HG03342 (cell line): ENCODE measurements around the gene LIPG.

Source experiments
- ATAC-seq: cut with Tn5 transposase; IDR thresholded peaks from one replicate; pipeline ENCODE4 v1.9.1; 2021; ENCODE audit warnings: mild to moderate bottlenecking, moderate library complexity; ENCODE audit not compliant: unreplicated experiment

Gene LIPG

DNA sequence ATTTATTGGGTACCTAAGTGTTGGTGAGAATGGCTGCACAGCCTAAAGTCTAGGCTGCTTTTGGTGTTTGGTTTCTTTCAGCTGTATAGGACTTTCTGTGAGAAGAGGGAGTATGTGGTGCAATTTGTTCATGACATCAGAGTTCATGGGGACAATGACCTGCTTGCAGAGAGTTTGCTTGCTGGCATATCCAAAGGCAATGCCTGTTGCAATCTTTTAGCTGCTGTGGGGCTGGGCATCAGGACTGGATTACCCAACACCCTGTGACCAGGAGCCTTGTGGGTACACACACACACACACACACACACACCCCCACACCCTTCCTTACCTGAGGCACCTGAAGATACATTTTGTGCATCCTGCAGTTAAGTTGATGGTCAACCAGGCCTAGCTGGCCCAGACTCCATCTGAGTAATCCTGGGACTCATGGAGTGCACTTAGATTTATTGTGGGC is 68.4 kb downstream of the LIPG start:
- ATAC-seq = no peak

DNA sequence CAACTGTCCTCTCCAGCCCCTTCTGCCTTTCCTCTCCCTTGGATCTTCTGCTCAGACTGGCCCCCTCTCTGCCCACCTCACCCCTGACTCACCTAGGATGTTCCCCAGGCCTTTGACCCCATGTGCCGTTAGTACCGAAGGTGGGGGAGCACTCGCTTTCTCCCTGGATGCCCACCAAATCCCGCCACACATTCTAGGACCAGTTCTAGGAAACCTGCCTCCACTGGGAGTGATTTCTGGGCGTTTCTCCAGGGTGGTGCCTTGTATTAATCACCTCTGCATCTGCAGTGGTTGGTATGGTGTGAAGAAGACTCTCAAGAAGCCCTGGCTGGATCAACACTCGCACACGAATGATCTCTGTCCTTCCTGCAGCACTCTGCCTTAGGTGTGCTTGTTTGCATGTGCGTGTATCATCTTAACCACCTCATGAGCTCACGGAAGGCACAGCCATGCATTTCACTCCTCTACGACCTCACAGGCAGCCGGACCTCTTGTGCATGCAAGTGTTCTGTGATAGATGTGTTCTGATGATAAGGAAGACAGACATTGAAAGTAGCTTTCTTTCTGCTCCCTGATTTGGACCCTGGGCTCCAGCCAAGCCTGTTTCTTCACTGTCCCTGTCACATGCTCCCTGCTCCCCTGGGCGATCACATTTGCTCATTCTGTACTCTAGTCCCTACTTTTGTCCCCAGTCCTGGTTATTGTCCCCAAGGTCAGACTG is 69.4 kb downstream of the LIPG start:
- no peak for ATAC-seq

DNA sequence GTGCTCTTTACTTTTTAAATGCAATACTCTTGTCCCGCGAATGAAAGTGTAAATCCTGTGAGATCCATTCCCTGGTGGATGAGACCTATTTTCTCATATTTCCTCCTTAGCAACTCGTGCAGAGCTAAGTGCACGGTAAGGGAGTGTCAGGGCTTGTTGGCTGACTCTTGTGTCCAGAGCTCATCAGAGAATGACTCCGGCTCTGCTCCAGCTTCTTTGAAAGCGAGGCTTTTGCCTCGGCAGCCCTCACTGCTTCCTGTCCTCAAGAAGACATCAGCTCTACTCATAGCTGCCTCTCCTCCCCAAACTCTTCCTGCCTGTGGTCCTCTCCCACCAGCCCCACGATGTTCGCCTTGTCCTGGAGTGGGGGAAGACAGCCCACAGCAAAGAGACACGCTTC is 70.7 kb downstream of the LIPG start:
- no peak for ATAC-seq

DNA sequence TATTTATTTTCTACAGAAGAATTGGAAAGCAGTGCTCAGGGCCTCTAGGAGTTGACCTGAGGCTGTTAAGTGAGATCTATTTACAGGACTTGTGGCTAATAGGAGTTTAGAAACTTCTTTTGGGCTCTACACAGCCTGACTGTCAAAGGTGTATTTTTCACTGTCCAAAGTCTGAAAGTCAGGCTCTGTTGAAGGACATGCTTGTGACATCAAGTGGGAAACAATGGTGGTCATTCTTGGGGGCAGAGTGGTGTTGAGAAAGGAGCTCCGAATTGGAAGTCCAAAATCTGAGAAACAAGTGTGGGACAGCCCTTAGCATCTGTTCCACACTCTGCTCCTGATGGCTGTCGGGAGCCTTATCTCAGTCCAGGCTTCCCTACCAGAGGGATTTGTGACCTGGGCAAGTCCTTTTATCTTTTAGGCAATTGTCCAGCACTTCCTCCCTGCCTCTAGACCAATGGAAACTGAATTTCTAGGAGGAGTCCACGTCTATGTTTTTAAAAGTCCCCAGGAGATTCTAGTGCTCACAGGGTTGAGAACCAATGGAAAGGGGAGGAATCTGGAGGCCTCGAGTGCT is 76.4 kb downstream of the LIPG start:
- ATAC-seq = no peak

DNA sequence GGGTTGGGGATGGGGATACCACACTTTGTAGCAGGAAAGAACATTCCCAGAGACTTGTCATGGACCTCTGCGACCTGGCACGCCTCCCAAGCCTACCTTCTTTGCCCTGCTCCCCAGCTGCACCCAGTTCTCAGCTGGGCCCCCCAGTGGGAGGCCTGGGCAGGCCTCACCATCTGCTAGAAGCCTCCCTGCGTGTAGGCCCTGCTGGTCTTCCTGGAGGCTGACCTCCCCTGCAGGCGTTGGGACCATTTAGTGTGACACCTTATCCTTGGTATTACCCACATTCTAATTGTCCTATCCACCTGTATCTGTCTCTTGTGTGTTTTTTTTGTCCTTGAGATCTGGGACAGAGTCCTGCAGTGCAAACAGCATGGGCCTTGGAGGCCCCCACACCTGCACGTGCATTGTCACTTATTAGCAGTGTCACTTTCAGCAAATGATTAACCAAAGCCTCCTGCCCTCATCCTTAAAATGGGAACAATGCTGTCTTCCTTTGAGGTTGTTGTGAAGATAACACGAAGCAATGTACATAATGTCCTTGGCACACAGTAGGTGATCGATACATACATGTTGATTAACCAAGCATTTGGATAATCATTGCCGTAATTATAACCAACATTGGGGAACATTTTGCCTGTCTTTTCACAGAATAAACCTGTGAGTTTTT is 77.2 kb downstream of the LIPG start:
- ATAC-seq = no peak

DNA sequence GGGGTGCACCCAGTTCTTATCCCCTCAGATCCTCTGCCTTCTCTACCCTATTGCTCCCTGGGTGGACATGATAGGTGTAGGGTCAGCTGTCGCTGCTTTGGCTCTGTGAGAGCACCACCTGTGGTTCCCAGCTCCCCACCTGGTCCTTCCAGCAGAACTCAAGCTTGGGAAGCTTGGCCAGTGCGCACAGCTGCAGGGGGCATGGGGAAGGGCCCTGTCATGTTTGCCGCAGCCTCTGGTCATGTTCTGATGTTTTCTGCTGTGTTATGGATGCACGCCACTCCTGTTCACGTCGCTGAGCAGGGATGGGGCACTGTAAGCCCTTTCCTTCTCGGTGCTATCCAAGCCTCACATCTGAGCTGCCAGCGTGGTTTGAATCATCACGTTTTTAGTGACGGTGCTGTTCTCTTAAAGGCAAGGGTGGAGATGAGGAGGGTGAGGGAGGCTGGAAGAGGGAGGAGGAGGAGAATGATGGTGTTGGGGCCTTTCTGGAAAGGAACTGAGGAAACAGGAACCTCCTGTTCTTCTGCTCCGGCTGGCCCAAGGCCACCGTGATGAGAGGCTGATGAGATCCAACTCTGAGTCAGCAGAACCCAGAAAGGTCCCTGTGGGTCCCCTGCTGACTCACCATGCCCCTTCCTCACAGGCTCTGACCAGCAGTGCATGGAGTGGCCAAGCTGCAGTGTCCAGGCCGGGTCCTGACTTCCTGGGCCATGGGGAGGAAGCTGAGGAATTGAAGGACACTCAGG is 78.0 kb downstream of the LIPG start:
- ATAC-seq = no peak

DNA sequence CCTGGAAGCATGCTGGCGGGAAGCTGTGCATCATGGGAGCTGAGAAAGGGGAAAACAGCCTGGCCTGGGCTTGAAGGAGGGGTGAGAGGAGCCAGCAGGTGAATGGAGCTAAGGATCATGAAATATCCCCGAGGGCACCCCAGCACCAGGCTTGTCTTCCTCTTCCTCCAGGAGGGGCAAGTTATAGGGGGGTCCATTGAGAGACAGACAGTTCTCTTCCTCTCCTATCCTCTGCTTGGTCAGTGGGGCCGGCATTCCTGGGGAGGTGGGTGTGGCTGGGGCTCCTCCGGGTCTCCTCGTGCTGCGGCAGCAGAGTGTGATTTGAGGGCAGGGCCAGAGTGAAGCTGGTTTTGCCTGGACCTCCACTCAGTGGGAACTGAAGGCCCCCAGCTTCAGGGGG is 78.9 kb downstream of the LIPG start:
- no peak for ATAC-seq

DNA sequence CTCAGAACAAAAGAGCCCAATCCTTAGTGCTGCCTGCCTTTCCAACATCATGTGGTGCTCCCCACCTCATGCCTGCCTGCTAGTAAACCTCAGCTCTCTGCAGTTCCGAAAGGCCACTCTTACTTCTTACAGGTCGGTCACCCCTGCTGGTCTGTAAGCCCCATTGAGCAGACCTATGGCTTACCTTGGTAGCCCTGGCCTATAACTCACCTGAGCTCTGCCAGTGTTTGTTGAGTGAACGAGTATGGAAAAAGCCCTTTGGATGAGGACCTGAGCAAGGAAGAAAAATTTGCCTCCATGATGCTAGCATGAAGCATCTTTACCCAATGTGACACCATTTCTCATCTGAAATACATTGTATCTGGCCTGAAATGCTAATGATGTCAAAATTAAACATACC is 83.3 kb downstream of the LIPG start:
- no peak for ATAC-seq

DNA sequence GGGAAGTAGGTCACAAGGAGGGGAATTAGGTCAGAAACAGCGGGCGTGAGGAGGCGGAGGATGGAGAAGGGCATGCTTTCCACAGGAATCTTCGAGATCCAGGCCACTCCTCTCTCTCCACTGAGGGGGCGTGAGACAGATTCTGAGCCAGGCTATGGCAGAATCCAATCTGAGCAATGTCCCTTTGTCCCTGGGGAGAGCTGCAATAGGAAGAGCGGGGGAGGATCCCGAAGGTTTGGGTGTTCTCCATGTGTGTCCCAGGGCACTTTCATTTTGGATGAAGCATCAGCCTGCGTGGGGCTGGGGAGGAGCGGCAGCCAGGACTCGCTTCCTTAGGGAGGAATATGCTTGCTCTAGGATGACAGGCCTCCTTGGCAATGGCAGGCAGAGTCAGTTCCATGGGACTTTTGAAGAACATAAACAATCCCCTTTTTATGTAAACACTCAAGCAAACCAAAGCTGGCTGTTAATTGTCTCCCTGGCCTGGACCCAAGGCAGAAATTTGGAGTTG is 84.0 kb downstream of the LIPG start:
- ATAC-seq = no peak

DNA sequence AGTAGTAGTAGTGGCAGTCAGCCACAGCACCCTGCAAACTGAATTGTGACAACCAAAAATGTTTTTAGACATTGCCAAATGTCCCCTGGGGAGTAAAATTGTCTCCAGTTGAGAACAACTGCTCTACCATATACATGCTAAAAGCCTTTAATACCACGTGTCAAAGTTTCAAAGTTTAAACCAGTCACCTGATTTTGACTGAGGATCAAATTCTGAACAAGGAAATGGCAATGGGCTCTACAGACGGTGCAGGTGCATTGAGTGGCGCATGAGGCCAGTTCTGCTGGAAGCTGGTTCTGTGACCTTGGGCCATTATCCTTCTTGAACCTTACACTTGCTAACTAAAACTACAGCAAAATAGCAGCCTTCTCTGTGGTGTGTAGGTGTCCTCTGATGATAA is 85.0 kb downstream of the LIPG start:
- no peak for ATAC-seq

DNA sequence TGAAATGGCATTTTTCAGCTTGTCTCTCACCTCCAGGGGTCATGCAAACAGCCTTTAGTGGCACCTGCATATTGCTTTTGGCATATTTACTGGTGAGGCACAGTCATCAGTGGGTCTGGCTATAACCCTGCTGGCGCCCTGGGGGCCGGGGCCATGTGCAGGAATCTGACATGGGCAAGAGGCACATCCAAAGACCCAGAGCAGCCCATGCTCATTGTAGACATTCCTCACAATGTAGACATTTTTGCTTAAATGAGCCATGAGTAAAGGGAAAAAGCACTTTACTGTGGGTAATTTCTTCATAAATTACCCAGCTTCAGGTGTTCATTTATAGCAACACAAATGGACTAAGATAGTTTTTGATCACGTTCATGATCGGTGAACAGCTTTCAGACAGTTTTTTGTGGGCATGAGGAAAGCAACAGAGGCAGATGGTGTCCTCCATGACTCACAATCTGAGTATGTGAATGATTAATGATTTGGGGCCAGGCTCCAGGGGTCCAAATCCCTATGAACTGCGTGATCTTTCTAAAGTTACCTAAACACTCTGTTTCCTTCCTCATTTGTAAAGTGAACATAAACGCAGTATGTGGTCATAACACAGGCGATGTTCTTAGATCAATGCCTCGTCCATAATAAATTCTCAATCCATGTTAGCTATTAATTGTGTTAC is 85.8 kb downstream of the LIPG start:
- no peak for ATAC-seq

DNA sequence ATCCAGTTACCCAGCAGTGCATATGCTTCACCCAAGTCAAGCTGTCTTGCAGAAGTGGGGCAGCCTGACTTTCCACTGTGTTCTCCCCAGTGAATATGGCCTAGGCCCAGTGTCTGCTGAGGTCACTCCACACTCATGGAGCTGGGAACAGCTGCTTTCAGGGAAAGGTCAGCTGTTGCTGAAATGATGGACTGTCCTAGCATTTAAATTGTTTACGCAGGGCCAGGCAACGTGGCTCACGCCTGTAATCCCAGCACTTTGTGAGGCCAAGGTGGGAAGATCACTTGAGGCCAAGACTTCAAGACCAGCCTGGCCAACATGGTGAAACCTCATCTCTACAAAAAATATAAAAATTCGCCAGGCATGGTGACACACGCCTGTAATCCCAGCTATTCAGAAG is 86.5 kb downstream of the LIPG start:
- no peak for ATAC-seq
